DMS 273 (cell line): ENCODE measurements around the gene FBXL13.
A peak's percentile ranks its signal among the peaks of the same experiment; 100 is the strongest.
"Not testable (repeated sequence)": the region's sequence is repeated elsewhere in the genome, so short reads cannot be mapped to it uniquely, and the experiment has no call there.

ENCODE experiments used
- DNase-seq: peaks from one replicate; lab custom pipeline; 2025; ENCODE audit not compliant: unreplicated experiment; lab: John Stamatoyannopoulos, UW

Gene FBXL13

DNA sequence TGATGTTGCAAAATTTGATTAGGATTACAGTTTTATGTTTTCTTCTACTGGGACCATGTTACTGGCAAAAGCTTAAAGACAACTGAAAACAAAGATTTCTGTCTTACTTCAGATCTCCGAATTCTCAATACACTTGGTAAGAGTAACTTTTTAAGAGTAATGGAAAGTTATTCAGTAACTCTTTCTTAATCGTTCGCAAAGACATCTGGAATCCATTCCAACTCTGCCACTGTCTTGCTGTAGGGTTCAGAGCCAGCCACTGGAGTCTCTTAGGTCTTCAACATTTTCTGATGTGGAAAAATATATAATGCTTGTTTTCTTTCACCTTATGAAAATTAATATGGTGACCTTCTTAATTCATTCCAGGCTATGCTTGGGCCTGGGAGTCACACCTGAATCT is 295.9 kb downstream of the FBXL13 start:
- not testable (repeated sequence) for DNase-seq

DNA sequence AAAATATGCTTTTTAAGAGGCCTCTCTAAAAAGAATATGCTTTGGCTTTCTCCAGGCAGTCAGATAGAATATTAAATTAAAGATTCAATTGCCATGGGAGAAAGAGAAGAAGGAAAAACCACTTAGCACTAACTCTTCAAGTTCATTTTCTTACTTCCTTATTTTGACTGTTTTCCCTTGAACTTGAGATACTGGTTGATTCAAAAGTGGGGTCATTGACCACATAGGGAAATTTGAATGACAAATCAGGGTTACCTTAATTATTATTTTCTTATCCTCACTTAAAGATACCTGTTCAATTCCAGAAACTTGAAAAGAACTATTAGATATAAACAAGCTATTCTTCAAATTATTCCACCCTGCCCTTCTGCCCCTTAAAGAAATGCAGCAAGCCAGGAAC is 298.4 kb downstream of the FBXL13 start:
- not testable (repeated sequence) for DNase-seq

DNA sequence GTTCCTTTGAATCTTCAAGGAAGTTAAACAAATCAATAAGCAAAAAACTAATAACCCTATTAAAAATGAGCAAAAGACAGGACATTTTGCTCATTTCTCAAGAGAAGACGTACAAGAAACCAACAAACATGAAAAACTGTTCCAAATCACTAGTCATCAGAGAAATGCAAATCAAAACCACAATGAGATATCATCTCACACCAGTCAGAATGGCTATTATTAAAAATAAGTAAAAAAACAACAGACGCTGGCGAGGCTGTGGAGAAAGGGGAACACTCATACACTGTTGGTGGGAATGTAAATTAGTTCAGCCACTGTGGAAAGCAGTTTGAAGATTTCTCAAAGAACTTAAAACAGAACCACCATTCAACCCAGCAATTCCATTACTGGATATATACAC is 304.1 kb downstream of the FBXL13 start:
- DNase-seq = not testable (repeated sequence)

DNA sequence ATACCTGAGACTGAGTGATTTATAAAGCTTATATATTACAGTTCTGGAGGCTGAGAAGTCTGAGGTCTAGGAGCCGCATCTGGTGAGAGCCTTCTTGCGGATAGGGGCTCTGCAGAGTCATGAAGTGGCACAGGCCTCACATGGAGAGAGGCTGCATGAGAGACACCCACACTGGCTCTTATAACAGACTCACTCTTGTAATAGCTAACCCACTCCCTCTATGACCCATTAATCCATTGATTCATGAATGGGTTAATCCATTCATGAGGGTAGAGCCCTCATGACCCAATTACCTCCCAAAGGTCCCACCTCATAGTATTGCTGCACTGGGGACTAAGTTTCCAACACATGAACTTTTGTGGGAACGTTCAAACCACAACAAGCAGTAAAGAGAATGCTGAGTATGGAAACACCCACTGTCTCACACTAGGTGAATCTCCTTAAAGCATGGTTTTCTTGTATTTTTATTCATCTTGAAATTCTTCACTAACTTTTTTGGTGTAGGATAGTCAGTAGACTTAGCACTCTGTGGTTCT is 304.9 kb downstream of the FBXL13 start:
- not testable (repeated sequence) for DNase-seq

DNA sequence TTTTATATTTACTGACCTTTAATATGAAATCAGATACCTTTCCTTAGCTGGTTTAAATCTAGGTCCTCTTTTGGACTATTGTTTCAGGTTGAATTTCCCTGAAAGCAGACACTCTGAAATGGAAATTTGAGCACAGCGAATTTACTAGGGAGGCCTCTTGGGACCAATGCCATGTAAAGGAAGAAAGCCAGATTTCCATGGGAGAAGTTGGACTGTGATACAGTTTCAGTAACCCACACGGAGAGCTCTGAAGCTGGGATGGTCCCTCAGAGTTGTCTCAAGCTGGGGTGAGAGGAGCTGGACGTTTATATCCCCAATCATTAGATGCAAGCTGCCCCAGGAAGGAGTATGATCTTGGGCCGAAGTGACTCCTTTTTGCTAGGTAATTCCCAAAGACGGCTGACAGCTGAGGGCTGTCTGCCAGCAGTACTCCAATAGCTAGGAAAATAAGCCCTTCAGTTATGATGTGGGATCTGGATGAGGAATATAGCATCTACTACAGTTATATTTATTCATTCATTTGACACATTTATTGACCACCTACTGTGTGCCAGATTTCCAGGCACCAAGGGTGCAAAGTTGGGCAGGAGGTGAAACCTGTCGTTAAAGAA is 311.2 kb downstream of the FBXL13 start:
- peak; percentile 14 for DNase-seq
